Epithelial cell of prostate (primary cell): ENCODE measurements around the gene FKBP9.
"Not testable (repeated sequence)": the region's sequence is repeated elsewhere in the genome, so short reads cannot be mapped to it uniquely, and the experiment has no call there.

Experiments used
- DNase-seq: peaks from one replicate; pipeline ENCODE4 v3.0.0-alpha.2; 2011; ENCODE audit warnings: low read depth, low spot score
- H3K27ac ChIP-seq: fragments of 450-650 bp; 2 replicates; pipeline ENCODE4 v1.5.1; 2017; ENCODE audit warnings: mild to moderate bottlenecking

The FKBP9 gene

DNA sequence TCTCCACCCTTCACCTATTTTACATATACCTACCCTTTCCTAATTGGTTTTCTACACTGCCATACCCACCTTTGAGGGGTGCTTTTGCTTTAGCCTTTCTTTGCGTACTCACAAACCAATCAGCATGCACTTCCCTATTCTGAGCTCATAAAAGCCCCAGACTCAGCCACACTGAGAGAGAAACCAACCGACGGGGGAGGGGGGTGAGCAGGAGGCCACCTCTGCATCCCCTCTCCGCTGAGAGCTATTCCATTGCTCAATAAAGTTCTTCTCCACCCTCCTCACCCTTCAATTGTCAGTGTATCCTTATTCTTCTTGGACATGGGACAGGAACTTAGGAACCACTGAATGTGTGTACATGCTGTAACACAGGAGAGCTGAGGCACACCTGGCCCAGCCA lies 9.0 kb upstream of the FKBP9 start:
- no peak for DNase-seq
- H3K27ac ChIP-seq, result no peak overlapping the region

DNA sequence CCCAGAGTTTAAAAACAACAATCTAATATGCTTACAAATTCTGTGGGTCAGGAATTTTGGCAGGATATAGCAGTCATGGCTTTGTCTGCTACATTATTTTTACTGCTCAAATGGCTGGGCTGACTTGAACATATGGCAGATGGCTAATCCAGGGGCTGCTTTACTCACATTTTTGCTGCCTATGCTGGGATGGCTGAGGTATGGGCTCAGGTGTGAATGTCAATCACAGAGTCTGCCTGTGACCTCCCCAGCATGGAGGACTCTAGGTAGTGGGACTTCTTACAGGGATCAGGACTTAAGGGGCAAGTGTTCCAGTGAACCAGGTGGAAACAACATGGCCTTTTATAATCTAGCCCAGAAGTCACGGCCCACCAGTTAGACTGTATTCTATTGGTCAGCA lies 4.4 kb upstream of the FKBP9 start:
- H3K27ac ChIP-seq, result no peak overlapping the region
- no peak for DNase-seq

GRCh38 chr7:32958046-32959025 lies 1.1 kb downstream of the FKBP9 start:
- H3K27ac ChIP-seq, result peak overlapping the region; percentile 92
- DNase-seq, result no peak

DNA sequence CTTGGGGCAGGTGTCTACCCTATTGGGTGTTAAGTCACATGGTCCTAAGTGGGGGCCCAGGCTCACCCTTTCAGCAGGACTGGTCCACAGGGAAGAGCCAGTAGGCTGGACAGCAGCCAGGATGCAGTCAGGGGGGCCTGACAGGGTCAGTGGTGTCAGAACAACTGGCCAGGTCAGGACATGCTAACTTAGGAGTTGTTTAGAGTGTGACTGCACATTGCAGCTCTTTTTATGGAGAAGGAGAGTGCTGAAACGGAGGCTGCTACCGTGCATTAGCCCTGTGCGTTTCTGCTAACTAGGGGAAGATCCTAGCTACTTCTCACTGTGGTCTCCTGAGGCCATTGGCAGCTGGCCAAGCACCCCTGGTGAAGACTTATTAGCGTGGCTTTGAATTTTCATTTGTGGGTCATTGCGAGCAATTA lies 6.7 kb downstream of the FKBP9 start:
- H3K27ac ChIP-seq, DNase-seq: not testable (repeated sequence)

GRCh38 chr7:32964461-32965159 lies 7.4 kb downstream of the FKBP9 start:
- not testable (repeated sequence) for H3K27ac ChIP-seq, DNase-seq

DNA sequence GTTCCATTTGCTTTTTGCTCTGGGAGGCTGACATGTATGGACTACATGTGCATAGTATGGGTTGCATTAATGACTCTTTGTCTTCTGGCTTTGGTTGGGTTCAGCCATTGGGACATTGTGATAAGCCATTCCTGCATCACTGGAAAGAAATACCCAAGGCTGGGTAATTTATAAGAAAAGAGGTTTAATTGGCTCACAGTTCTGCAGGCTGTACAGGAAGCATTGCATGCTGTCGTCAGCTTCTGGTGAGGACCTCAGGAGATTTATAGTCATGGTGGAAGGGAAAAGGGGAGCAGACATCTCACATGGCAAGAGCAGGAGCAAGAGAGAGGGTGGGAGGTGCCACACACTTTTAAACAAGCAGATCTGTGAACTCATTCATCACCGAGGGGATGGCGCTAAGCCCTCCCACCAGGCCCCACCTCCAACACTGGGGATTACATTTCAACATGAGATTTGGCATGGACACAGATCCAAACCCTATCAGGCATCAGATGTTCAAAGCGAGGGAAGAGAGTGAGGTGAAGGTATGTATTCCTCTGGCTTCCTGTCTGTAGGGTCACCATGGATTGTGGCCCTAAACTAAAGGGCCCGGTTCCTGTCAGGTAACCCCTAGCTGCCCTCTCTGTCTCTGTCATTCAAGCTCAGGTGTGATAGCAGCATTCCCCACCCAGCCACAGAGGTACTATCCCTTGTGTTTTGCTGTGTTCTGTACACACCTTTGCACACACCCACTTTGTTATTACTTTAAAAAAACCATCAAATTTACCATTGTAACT lies 9.4 kb downstream of the FKBP9 start:
- DNase-seq, result not testable (repeated sequence)

DNA sequence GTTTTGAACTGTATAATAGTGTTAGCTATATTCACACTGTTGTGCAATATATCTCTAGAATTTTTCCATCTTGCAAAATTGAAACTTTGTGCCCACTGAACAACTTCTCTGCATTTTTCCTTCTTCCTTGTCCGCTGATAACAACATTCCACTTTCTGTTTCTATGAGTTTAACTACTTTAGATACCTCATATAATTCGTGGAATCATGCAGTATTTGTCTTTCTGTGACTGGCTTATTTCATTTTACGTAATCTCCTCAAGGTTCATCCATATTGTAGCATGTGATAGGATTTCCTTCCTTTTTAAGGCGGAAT lies 10.0 kb downstream of the FKBP9 start:
- not testable (repeated sequence) for H3K27ac ChIP-seq, DNase-seq

More for the DNA sequence above, 9.4 kb downstream of the FKBP9 start:
- not testable (repeated sequence) for H3K27ac ChIP-seq

GRCh38 chr7:32971967-32972366 lies 14.7 kb downstream of the FKBP9 start:
- H3K27ac ChIP-seq, DNase-seq: not testable (repeated sequence)

DNA sequence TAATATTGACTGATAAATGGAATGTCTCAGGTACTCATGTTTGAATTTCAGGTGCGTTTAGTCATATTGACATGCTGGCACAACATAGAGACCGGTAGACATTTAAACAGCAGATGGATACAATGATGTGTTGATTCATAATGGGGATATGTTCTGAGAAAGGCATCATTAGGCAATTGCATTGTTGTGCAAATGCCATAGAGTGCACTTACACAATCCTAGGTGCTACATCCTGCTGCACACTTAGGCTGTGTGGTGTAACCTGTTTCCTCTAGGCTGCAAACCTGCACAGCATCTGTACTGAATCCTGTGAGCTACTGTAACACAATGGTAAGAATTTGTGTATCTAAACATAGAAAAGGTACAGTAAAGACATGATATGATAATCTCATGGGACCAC lies 19.9 kb downstream of the FKBP9 start:
- peak; percentile 72 for DNase-seq
- peak overlapping the region; percentile 76 for H3K27ac ChIP-seq

GRCh38 chr7:32979246-32979645 lies 22.0 kb downstream of the FKBP9 start:
- not testable (repeated sequence) for DNase-seq
- H3K27ac ChIP-seq, result peak overlapping the region; percentile 76

DNA sequence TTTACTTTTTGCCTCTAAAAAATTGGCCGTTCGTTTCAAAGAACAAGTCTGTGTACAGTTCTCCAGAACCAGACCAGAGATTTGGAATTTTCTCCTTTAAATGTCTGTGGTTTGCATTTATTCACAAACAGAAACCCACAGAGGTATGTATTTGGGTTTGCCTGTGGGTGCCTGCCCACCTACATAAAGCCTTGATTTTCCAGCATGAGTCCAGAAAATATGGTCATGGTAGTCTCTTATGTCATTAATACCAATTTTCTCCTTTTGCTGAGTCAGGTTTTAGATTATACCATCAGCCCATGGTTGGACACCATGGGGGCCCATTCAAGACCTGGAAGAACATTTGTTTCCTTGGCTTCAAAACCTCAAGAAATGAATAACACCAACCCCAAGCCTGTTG lies 22.7 kb downstream of the FKBP9 start:
- H3K27ac ChIP-seq, result peak overlapping the region; percentile 76
- DNase-seq, result not testable (repeated sequence)

- not testable (repeated sequence) for H3K27ac ChIP-seq
These were observed 30.9 kb downstream of the FKBP9 start for GRCh38 chr7:32988148-32988547.

GRCh38 chr7:32991068-32991585 lies 33.9 kb downstream of the FKBP9 start:
- peak overlapping the region; percentile 16 for H3K27ac ChIP-seq
- not testable (repeated sequence) for DNase-seq

More at GRCh38 chr7:32988148-32988547, 30.9 kb downstream of the FKBP9 start:
- DNase-seq, result not testable (repeated sequence)

DNA sequence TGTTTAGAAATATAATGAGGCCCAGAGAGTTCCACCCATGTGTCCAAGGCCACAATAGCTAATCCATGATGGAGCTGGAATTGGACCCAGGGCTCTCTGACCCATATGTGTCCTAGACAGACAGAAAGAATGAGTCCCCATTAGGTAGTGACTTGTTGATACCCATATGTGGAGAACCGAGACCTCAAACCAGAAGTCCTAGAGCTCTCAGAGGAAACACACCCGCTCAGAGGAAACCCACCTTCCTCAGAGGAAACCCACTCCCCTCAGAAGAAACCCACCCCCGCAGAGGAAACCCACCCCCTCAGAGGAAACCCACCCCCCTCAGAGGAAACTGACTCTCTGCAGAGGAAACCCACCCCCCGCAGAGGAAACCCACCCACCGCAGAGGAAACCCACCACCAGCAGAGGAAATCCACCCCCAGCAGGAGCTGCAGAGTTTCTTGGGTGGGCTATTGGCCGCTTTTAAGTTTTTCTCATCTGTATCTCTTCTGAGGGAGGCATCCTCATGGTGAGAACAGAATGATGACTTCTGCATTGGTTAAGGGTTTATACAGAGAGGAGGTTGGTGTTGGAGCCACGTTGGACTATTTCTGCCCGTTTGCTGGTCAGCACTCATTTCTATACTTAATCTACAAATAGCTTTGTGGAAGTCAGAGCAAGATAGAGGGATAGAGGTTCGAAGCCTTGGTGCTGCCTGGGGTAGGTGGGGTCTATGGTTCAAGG lies 34.9 kb downstream of the FKBP9 start:
- DNase-seq, result not testable (repeated sequence)

GRCh38 chr7:32992750-32993149 lies 35.5 kb downstream of the FKBP9 start:
- peak; percentile 62 for DNase-seq
- peak overlapping the region; percentile 69 for H3K27ac ChIP-seq

More for the DNA sequence above, 34.9 kb downstream of the FKBP9 start:
- H3K27ac ChIP-seq, result peak overlapping the region; percentile 69

DNA sequence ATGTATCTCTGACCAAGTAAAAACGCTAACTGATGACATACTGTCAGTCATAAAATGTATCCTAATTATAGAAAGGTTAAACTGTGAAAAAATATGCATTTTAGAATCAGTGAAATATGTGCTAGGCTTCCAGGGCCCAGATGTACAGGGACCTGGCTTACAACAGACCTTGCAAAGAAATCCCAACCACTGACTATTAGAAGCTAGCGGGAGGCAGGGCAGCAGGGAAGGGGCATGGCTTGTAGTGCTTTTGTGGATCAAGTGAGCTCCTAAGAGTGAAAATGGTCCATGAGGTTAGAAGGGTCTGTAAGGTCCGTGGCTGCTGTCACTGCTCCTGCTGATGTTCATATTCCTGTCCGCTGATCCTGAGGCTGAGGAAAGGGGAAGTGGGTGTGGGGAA lies 40.7 kb downstream of the FKBP9 start:
- H3K27ac ChIP-seq, result peak overlapping the region; percentile 94
- not testable (repeated sequence) for DNase-seq

DNA sequence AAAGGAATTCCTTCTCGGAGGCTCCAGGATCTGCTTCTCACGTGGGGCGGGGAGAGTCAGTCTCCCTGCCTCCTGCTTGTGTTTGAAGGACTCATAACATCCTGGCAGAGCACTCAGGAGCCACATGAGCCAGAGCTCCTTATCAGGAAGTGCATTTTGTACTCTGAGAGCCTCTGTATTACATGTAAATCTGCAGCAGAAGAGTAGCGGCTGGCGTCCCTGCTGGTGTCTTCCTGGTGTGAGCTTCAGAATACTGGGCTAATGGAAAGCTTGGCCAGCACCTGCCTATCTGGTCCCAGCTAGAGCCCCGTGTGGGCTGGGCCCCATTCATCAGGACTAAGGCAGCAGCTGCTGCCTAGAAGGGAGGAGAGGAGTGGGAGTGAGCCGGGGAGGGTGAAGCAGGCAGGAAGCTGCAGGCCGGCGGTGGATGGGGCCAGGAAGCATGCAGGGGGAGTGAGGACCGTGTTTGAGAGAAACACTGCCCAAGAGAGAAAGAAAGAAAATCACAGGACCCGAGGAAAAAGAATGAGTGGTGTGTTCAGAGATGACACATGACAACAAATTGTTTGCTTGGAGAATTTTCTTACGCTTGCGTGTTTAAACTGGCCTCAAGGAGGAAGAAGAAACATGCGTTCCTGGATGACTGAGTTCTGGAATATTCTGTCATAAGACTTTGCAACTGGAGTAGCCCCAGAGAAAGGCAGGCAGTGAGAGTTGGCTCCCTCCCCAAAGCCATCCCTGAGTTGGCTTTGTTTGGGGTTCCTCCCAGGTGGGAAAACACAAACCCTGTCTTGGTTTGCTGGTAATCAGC lies 41.3 kb downstream of the FKBP9 start:
- DNase-seq, result peak; percentile 39
- H3K27ac ChIP-seq, result peak overlapping the region; percentile 94

GRCh38 chr7:32999380-32999779 lies 42.1 kb downstream of the FKBP9 start:
- H3K27ac ChIP-seq, result peak overlapping the region; percentile 94
- DNase-seq, result not testable (repeated sequence)

DNA sequence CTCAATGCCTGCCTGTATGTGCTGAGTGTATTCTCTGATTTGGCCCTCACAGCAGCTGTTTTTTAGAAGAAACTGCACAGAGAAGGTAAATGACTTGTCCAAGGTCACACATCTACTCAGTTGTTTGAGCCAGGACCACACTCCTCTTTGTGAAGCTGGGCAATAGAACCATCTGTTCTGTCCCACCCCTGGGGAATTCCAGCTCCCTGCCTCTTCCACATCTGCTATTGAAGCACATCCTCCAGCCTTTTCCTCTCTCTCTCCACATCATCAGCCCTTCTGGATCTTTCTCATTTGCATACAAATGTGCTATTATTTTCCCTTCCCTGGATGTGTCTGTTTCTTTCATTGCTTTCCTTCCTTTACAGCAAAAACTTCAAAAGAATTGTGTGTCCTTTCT lies 45.9 kb downstream of the FKBP9 start:
- not testable (repeated sequence) for DNase-seq, H3K27ac ChIP-seq
